HCT116 (cell line): ENCODE data around the gene ACP2. TPM values are rescaled to one million over a fixed set of nuclear protein-coding genes. Genes with fewer than 3 reads are reported as not detected.

Experiments used
- ATAC-seq: fragments of 200-7000 bp; cut with Tn5 transposase; 2 replicates; pipeline ENCODE4 v1.9.1; 2020; ENCODE audit warnings: mild to moderate bottlenecking, moderate library complexity
- BruUV-seq: library from RNA; stranded (reverse); fragments of 400-500 nt; replicated peaks from 2 replicates; lab custom pipeline; 2021; lab: Mats Ljungman, UMichigan
- CTCF ChIA-PET: fragments of 300-600 bp; sonication (Branson Sonifier 250); formaldehyde crosslinking; loops from one replicate; lab custom pipeline; 2021; ENCODE audit warnings: antibody characterized with exemption; lab: Charles Lee
- POLR2A ChIA-PET: fragments of 300-600, 350-600 bp; sonication (Branson Sonifier 250); formaldehyde crosslinking; loops from one replicate; lab custom pipeline; 2021; ENCODE audit warnings: antibody characterized with exemption; lab: Charles Lee
- RAD21 ChIA-PET, 2 experiments: fragments of 300-600 bp; sonication (Branson Sonifier 250); formaldehyde crosslinking; loops; one replicate each; lab custom pipeline; 2023; ENCODE audit warnings: low total read pairs in 2 of 2; ENCODE audit not compliant: uncharacterized antibody in 2 of 2, unreplicated experiment in 2 of 2, low non-redundant PET in 1 of 2; lab: Charles Lee
- DNase-seq: peaks from one replicate; pipeline ENCODE4 v3.0.0-alpha.2; 2010; ENCODE audit warnings: low read depth, low spot score
- H2AFZ ChIP-seq: fragments of 200-600 bp; shearing (Covaris generic), sonication (generic); 2 replicates; pipeline ENCODE4 v1.6.1; 2017; ENCODE audit warnings: low read depth, mixed run types, mixed read lengths, antibody characterized with exemption, low read length; ENCODE audit not compliant: poor library complexity, severe bottlenecking
- H3K27ac ChIP-seq: 2 replicates; pipeline ENCODE4 v1.5.1; 2012; ENCODE audit warnings: low read depth, low read length
- H3K27me3 ChIP-seq: fragments of 200-600 bp; sonication (generic); 2 replicates; pipeline ENCODE4 v1.6.1; 2016; ENCODE audit warnings: mixed run types, low read length, mixed read lengths; ENCODE audit not compliant: insufficient read depth
- H3K36me3 ChIP-seq, 2 experiments: fragments of 200-500 bp in 1 of 2; fragments of 200-600 bp in 1 of 2; sonication (Bioruptor generic) in 1 of 2; sonication (generic) in 1 of 2; 2 replicates each; pipeline versions ENCODE4 v1.5.1 to v1.6.1; 2014 to 2016; ENCODE audit warnings: low read length in 2 of 2, inconsistent platforms in 1 of 2, mixed read lengths in 1 of 2, mixed run types in 1 of 2; ENCODE audit not compliant: insufficient read depth in 2 of 2, control insufficient read depth in 1 of 2
- H3K4me1 ChIP-seq, 2 experiments: fragments of 200-600 bp in 1 of 2; sonication (generic) in 1 of 2; 2 replicates each; pipeline versions ENCODE4 v1.5.1 to v1.6.1; 2012 to 2017; ENCODE audit warnings: low read length in 2 of 2, inconsistent platforms in 1 of 2, mild to moderate bottlenecking in 1 of 2, mixed read lengths in 1 of 2, mixed run types in 1 of 2, moderate library complexity in 1 of 2; ENCODE audit not compliant: insufficient read depth in 2 of 2, control insufficient read depth in 1 of 2
- H3K4me2 ChIP-seq: fragments of 200-600 bp; sonication (generic); 2 replicates; pipeline ENCODE4 v1.6.1; 2017; ENCODE audit warnings: mixed run types, low read length, mixed read lengths
- H3K4me3 ChIP-seq, 2 experiments: fragments of 200-600 bp in 1 of 2; sonication (generic) in 1 of 2; replicated peaks in 1 of 2; 2 replicates each; pipeline ENCODE4 v1.5.1; 2011 to 2016; ENCODE audit warnings: low read length in 2 of 2, control low read depth in 1 of 2, low read depth in 1 of 2, mild to moderate bottlenecking in 1 of 2, mixed read lengths in 1 of 2, mixed run types in 1 of 2
- H3K79me2 ChIP-seq: fragments of 200-600 bp; sonication (generic); 2 replicates; pipeline ENCODE4 v1.6.1; 2017; ENCODE audit warnings: mild to moderate bottlenecking, mixed run types, low read length, moderate library complexity, mixed read lengths; ENCODE audit not compliant: insufficient read depth
- H3K9ac ChIP-seq: fragments of 200-600 bp; sonication (generic); 2 replicates; pipeline ENCODE4 v1.6.1; 2016; ENCODE audit warnings: low read length, mixed read lengths
- H3K9me2 ChIP-seq: fragments of 200-600 bp; sonication (generic), shearing (Covaris generic); 2 replicates; pipeline ENCODE4 v1.6.1; 2017; ENCODE audit warnings: mixed run types, mild to moderate bottlenecking, moderate library complexity; ENCODE audit not compliant: insufficient read depth
- H3K9me3 ChIP-seq, 2 experiments: fragments of 200-500 bp in 1 of 2; fragments of 200-600 bp in 1 of 2; sonication (Bioruptor generic) in 1 of 2; sonication (generic) in 1 of 2; 2 replicates each; pipeline ENCODE4 v1.6.1; 2014 to 2017; ENCODE audit warnings: low read length in 2 of 2, mixed read lengths in 2 of 2, inconsistent platforms in 1 of 2, low read depth in 1 of 2, mild to moderate bottlenecking in 1 of 2, mixed run types in 1 of 2, moderate library complexity in 1 of 2; ENCODE audit not compliant: control insufficient read depth in 1 of 2, insufficient read depth in 1 of 2
- H4K20me1 ChIP-seq: fragments of 200-600 bp; sonication (generic), shearing (Covaris generic); 2 replicates; pipeline ENCODE4 v1.6.1; 2017; ENCODE audit warnings: mixed run types, mild to moderate bottlenecking, moderate library complexity; ENCODE audit not compliant: insufficient read depth
- CTCF ChIP-seq, 3 experiments: fragments of 200-600 bp in 1 of 3; sonication (generic) in 1 of 3; IDR thresholded peaks in 2 of 3; conservative IDR thresholded peaks in 1 of 3; 2 replicates each; pipeline ENCODE4 v1.5.1; 2012 to 2017; ENCODE audit warnings: low read depth in 2 of 3, low read length in 2 of 3, antibody characterized with exemption in 1 of 3, borderline replicate concordance in 1 of 3, control low read depth in 1 of 3, mild to moderate bottlenecking in 1 of 3, mixed read lengths in 1 of 3, mixed run types in 1 of 3, moderate library complexity in 1 of 3; ENCODE audit not compliant: insufficient read depth in 1 of 3
- EGR1 ChIP-seq: IDR thresholded peaks from 2 replicates; pipeline ENCODE4 v1.6.1; 2012; ENCODE audit warnings: low read depth
- FOSL1 ChIP-seq: IDR thresholded peaks from 2 replicates; pipeline ENCODE4 v1.6.1; 2012; ENCODE audit warnings: low read depth
- POLR2AphosphoS5 ChIP-seq: IDR thresholded peaks from 2 replicates; pipeline ENCODE4 v1.6.1; 2011; ENCODE audit warnings: mild to moderate bottlenecking, low read depth, low read length, moderate library complexity
- ZBTB33 ChIP-seq: IDR thresholded peaks from 2 replicates; pipeline ENCODE4 v1.6.1; 2011; ENCODE audit warnings: mild to moderate bottlenecking, low read length, moderate library complexity; ENCODE audit not compliant: insufficient replicate concordance; ENCODE audit errors: extremely low read depth
- intact Hi-C: fragments of 100-400 bp; cut with micrococcal nuclease; formaldehyde crosslinking; loops from 2 replicates; pipeline ENCODE4 v1.10.0; 2022
- total RNA-seq: library from RNA; stranded (reverse); gene quantifications from one replicate; pipeline ENCODE4 v1.2.1, GENCODE V29; 2021; ENCODE audit not compliant: unreplicated experiment

Gene ACP2
- total RNA-seq, 1 experiment from 2014 or later = 21.5 TPM

DNA sequence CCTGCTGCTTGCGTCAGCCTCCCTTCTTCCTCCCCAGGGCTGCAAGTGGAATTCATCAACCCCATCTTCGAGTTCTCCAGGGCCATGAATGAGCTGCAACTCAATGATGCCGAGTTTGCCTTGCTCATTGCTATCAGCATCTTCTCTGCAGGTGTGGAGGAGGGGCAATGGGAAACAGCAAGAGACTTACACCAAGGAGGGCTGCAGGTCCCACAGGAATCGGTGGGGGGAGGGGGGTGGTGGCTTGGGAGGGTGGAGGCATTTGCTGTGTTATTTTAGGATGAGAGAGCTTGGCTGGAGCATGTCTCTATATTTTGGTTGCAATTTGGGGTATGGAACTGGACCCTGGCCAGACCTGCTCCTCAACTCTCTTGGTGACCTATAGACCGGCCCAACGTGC lies 19.3 kb upstream of the ACP2 start (continued):
- no peak for TF ChIP-seq ZBTB33

- BruUV-seq = no TSS peak
- TF ChIP-seq FOSL1 = no peak
- TF ChIP-seq EGR1 = no peak
- H3K9me2 ChIP-seq = no peaks in the 10 kb centered on the region
Observed at GRCh38 chr11:47264521-47264920, 15.9 kb upstream of the ACP2 start.

GRCh38 chr11:47264119-47264518 lies 15.5 kb upstream of the ACP2 start:
- Histone ChIP-seq H3K27ac (no peak overlapping the region), H3K27me3 (no peaks in the 10 kb centered on the region), H2AFZ (no peak overlapping the region), H3K4me1 (peaks cover 19 to 32% of the 10 kb centered on the region in 2 experiments), H3K79me2 (no peaks in the 10 kb centered on the region), H3K9me2 (no peaks in the 10 kb centered on the region), H3K4me2 (no peak overlapping the region)
- ChIA-PET CTCF (no interaction called here), RAD21 (no interaction called here)
- no TSS peak for BruUV-seq
- TF ChIP-seq EGR1 (no peak), POLR2AphosphoS5 (no peak), CTCF (IDR thresholded peaks at IDR 0.05 in 2 of 3, conservative IDR thresholded peaks at IDR 0.05 in 1 of 3; ENCODE audit: borderline replicate concordance in 1 of 3, insufficient read depth in 1 of 3, low read depth in 2 of 3, low read length in 2 of 3) (no peak)
- TF ChIP-seq, all 23 proteins: peak for 0
- DNase-seq (no peak), ATAC-seq (no peak)
- no peak overlapping the region for H3K9ac ChIP-seq
- H3K9me3 ChIP-seq = no peaks in the 10 kb centered on the region
- POLR2A ChIA-PET = no interaction called here
- H3K36me3 ChIP-seq = no peaks in the 10 kb centered on the region
- H4K20me1 ChIP-seq = no peaks in the 10 kb centered on the region
- intact Hi-C loops = no loop called here
- H3K4me3 ChIP-seq = no peak overlapping the region

More at GRCh38 chr11:47264521-47264920, 15.9 kb upstream of the ACP2 start:
- H3K79me2 ChIP-seq = no peaks in the 10 kb centered on the region
- H3K9ac ChIP-seq = no peak overlapping the region
- H3K4me3 ChIP-seq = no peak overlapping the region
- DNase-seq (no peak), ATAC-seq (no peak)
- H3K4me1 ChIP-seq = peaks cover 17 to 32% of the 10 kb centered on the region in 2 experiments
- no peaks in the 10 kb centered on the region for H4K20me1 ChIP-seq
- H3K27me3 ChIP-seq = no peaks in the 10 kb centered on the region
- POLR2A ChIA-PET = no interaction called here
- intact Hi-C loops = no loop called here
- no peaks in the 10 kb centered on the region for H3K9me3 ChIP-seq
- H3K4me2 ChIP-seq = no peak overlapping the region
- no peaks in the 10 kb centered on the region for H3K36me3 ChIP-seq
- H3K27ac ChIP-seq = no peak overlapping the region
- H2AFZ ChIP-seq = no peak overlapping the region
- RAD21 ChIA-PET = no interaction called here
- CTCF ChIA-PET = no interaction called here
